ENCODE results near the gene MS4A3. TPM values are rescaled to one million over a fixed set of nuclear protein-coding genes. Genes with fewer than 3 reads are reported as not detected.
A peak's percentile ranks its signal among the peaks of the same experiment; 100 is the strongest.
"Not testable (repeated sequence)": the region's sequence is repeated elsewhere in the genome, so short reads cannot be mapped to it uniquely, and the experiment has no call there.

MS4A3 gene, protein sequence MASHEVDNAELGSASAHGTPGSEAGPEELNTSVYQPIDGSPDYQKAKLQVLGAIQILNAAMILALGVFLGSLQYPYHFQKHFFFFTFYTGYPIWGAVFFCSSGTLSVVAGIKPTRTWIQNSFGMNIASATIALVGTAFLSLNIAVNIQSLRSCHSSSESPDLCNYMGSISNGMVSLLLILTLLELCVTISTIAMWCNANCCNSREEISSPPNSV
- total RNA-seq = 16.7 TPM

DNA sequence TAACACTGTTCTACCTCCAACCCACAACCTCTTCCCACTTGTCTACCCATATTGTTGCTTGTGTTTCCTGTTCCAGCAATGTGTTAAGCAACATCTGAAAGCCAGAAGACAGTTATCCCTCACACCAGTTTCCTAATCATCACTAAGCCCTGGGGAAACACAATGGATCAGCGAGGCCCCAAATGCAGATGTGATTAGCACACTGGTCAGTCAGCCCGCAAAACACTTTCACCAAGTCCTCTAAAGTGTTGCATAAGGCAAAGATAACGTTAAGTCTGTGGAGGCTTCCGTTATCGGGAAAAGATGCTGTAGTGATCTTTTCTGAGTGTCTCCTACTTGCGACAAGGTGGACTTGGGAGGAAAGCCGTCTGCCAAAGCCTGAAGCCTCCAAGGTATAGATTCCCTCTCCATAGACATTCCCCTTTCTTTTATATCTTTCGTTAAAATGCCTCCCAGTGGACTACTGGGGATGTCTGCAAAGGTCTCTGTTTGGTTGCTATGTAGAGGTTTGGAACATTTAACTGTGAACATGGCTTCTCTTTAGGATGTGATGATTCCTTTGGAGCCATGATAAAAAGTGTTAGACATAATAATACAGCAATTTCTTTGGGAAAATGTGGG is at the start of gene MS4A3:
Gene MS4A3, plus strand, starts transcription at position 317 of the 621 bp plus-strand sequence. CDS start 4,496 bp downstream, outside the sequence.
- DNase-seq (ENCODE audit: low read depth in 2 of 3, low spot score in 2 of 3) = peak in 1 of 3 donors; percentile 15

DNA sequence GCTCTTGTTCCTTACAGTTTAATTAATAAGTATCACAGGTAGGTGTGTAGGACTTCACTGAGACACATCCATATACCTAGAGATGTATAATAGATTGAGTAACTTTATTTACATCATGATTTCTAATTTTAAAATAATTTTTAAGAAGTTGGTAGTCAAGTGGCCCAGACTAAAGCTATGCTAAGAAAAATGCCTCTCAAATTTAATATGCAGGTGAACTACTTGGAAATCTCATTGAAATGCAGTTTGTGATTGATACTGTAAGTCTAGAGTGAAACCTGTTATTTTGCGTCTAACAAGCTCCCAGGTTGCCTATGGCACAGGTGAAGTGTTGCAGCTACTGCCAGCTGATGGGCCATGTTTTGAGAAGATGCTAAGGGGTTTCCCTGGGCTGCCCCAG is 39.6 kb upstream of the MS4A3 start, which contains the start of gene OOSP4B:
Gene OOSP4B, plus strand, starts transcription at position 301 of the 400 bp plus-strand sequence.
- DNase-seq (ENCODE audit: low read depth in 2 of 3, low spot score in 2 of 3) = no peak

DNA sequence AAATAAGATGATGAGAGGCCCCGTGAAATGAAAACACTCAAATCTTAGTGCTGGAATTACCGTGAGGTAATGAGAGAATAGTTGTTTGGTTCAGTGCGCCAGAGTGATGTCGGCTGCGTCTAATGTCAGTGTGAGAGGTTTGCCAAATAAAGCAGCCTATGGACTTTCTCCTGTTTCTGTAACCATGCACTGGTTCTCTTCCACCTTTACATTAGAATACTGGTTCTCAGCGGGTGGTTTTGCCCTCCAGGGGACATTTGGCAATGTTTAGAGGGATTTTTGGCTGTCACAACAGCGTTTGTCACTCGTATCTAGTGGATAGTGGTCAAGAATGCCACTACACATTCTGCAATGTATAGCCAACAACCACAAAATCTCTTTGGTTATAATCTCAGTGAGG is 38.4 kb upstream of the MS4A3 start:
- no peak for DNase-seq (ENCODE audit: low read depth in 2 of 3, low spot score in 2 of 3)

DNA sequence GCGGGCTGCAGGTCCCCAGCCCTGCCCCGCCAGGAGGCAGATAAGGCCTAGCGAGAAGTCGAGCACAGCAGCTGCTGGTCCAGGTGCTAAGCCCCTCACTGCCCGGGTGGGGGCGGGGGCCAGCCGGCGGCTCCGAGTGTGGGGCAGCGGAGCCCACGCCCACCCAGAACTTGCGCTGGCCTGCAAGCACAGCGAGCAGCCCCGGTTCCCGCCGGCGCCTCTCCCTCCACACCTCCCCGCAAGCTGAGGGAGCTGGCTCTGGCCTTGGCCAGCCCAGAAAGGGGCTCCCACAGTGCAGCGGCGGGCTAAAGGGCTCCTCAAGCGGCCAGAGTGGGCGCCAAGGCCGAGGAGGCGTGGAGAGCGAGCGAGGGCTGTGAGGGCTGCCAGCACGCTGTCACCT is 36.1 kb upstream of the MS4A3 start:
- DNase-seq (ENCODE audit: low read depth in 2 of 3, low spot score in 2 of 3) = not testable (repeated sequence)

DNA sequence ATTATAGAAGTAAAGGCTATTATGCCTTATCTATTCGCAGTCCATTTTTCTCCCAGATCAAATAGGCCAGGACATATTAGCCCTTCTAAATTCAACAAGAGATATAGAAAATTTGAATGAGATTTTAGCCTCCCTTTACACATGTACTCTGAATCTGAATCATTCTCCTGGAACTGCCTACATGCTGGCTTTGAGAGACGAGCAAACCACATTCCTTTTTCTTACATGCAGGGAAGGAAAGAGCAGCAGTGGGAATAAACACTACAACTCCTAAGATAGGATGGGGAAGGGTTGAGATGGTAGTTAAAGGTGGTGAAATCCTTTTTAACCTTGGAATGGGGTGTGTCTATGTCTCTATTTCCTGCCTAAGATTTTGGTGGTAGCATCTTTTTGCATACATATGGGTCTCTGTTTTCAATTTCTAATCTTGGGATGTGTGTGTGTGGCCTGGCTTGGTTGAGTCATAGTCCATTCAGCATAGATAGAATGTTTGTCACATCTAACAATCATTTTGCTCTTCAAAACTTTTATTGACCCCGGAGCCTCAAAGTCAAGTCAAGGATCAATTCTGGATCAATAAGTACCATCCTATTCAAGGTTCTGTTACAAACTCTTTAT is 27.3 kb upstream of the MS4A3 start:
- DNase-seq (ENCODE audit: low read depth in 2 of 3, low spot score in 2 of 3) = no peak

DNA sequence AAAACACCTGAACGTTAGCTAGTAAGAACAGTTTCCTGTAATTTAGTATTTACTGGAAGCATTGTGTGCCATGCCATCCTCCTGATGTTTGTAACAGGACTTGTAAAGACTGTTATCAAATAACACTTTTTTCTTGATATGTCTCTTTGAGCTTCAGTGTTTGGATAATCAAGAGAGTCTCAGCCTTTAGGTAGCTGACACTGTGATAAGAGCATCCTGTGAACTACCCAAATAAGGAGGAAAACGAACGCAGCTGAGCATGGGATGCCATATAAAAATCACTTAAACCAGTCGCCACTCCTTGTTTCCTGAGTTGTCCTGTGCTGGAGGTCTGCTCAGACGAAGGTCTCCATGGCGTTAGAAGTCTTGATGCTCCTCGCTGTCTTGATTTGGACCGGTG is 16.4 kb upstream of the MS4A3 start, which contains the start of gene OOSP2:
Gene OOSP2, plus strand, starts transcription at position 301 of the 400 bp plus-strand sequence. Its CDS starts 51 bp downstream, at position 352.
- DNase-seq (ENCODE audit: low read depth in 2 of 3, low spot score in 2 of 3) = no peak

DNA sequence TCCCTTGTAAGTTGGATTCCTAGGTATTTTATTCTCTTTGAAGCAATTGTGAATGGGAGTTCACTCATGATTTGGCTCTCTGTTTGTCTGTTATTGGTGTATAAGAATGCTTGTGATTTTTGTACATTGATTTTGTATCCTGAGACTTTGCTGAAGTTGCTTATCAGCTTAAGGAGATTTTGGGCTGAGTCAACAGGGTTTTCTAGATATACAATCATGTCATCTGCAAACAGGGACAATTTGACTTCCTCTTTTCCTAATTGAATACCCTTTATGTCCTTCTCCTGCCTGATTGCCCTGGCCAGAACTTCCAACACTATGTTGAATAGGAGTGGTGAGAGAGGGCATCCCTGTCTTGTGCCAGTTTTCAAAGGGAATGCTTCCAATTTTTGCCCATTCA is 6.0 kb upstream of the MS4A3 start:
- not testable (repeated sequence) for DNase-seq (ENCODE audit: low read depth in 2 of 3, low spot score in 2 of 3)

DNA sequence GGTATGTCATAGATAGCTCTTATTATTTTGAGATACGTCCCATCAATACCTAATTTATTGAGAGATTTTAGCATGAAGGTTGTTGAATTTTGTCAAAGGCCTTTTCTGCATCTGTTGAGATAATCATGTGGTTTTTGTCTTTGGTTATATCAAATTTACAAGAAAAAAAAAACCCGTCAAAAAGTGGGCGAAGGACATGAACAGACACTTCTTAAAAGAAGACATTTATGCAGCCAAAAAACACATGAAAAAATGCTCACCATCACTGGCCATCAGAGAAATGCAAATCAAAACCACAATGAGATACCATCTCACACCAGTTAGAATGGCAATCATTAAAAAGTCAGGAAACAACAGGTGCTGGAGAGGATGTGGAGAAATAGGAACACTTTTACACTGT is 5.6 kb upstream of the MS4A3 start:
- DNase-seq (ENCODE audit: low read depth in 2 of 3, low spot score in 2 of 3) = not testable (repeated sequence)

DNA sequence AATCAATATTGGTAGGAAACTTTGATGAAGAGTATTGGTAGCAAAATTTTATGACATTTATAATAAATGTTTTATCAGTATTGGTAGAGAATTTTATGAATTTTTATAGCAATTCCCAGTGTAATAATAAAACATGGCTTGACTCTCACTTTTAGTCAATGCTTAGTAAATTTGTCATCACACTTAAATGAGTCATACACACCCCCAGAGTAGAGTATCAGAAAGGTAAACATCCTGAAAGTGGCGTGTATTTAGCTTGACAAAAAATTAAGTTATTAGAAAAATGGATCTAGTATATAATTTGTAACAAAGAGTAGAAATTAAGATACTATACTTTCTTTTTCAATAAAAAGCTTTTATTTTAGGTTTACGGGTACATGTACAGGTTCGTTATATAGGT is 2.6 kb downstream of the MS4A3 start:
- DNase-seq (ENCODE audit: low read depth in 2 of 3, low spot score in 2 of 3) = no peak

DNA sequence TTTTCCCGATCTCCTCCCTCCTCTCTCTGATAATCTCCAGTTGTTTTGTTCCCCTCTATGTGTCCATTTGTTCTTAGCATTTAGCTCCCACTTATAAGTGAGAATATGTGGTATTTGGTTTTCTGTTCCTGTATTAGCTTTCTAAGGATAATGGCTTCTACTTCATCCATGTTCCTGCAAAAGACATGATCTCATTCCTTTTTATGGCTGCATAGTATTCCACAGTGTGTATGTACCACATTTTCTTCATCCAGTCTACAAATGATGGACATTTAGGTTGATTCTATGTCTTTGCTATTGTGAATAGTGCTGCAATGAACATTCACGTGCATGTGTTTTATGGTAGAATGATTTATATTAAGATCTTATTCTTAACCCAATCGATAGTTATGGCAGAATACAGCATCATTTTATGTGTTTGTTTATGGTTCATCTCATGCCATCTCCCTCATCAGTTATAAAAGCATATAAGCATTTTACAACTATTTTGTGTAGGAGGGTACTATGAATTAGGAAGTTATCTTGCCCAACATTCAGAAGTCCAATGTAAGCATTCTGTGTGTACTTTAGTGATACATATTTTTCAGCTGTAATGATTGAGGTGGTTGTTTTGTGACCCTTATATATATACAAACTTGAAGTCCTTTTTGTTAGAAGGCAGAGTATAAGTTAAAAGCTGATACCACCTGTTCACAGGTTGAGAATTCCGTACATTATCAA is 3.2 kb downstream of the MS4A3 start:
- DNase-seq (ENCODE audit: low read depth in 2 of 3, low spot score in 2 of 3) = no peak

DNA sequence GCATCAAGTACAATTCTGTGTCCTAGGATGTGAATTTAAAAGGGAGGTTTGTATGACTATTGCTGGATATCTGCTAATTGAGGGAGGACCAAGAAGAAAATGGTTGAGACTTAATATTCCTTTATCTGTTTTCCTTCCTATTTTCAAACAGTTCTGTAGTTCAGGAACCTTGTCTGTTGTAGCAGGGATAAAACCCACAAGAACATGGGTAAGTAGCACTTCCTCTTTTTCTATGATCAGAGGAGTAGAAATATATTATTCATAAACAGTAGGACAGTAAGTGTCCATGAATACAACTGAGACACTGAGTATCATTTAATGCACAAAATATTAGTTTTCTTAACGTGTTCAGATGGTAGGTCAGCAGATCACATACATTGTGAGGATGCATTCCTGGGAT is 7.6 kb downstream of the MS4A3 start:
- DNase-seq (ENCODE audit: low read depth in 2 of 3, low spot score in 2 of 3) = peak in 2 of 3 donors; percentile 40 to 68

DNA sequence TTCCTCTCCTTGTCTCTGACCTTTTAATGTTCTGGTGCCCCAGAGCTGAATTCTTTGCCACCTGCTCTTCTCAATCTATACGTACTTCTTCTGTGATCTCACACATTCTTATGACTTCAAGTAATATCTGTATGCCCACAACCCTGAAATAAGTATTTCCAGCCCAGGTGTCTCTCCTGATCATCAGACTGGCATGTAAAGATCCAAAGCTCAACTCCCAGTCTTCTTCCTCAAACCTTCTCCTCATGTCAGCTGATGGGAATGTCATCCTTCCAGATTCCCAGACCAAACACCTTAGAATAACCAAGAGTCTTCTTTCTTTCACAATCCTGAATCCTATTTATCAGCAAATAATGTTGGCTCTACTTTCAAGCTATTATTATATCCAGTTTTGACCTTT is 9.3 kb downstream of the MS4A3 start:
- DNase-seq (ENCODE audit: low read depth in 2 of 3, low spot score in 2 of 3) = no peak

DNA sequence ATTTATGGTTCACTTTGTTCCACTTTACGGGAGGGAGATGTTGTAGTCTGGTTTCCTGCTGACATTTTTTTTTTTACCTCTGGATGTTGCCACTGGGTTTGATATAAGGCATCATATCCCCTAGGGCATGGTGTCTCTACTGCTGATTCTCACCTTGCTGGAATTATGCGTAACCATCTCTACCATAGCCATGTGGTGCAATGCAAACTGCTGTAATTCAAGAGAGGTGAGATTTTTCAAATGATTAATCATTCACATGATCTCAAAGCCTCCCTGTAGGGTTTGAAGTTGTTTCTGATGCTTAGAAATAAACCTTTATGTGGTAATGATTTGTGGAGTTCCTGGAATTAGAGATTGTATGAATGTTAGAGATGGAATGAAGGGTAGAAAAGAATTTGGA is 13.0 kb downstream of the MS4A3 start:
- no peak for DNase-seq (ENCODE audit: low read depth in 2 of 3, low spot score in 2 of 3)

DNA sequence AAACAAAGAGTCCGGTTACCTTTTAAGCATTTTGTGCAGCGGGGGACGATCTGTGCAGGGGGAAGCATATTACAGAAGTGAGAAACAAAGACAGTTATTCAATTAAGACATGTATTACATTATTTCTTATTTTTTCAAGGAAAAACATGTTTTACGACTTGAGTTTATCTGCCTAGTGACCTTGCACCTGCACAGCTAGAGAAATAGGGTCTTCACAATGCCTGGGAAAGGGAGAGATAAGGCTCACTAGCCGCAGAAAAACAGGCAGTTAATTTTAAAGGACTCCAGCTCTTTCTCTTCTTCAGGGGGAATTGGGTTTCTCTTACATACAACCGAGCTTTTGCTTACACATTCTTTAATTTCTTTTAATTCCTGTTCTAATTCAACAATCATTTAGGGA is 15.2 kb downstream of the MS4A3 start:
- not testable (repeated sequence) for DNase-seq (ENCODE audit: low read depth in 2 of 3, low spot score in 2 of 3)

DNA sequence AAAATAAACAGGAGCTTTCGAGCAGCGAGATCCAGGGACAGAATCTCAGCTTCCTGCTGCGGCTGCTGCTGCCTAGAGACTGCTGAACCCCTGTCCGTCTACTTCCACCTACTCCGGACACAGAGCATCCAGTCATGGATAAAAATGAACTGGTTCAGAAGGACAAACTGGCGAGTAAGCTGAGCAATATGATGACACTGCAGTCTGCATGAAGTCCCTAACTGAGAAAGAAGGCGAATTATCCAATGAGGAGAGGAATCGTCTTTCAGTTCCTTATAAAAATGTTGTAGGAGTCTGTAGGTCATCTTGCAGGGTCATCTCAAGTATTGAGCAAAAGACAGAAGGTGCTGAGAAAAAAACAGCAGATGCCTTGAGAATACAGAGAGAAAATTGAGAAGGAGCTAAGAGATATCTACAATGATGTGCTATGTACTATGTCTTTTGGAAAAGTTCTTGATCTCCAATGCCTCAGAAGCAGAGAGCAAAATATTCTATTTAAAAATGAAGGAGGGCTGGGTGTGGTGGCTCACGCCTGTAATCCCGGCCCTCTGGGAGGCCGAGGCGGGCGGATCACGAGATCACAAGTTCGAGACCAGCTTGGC is 20.9 kb downstream of the MS4A3 start:
- no peak for DNase-seq (ENCODE audit: low read depth in 2 of 3, low spot score in 2 of 3)

DNA sequence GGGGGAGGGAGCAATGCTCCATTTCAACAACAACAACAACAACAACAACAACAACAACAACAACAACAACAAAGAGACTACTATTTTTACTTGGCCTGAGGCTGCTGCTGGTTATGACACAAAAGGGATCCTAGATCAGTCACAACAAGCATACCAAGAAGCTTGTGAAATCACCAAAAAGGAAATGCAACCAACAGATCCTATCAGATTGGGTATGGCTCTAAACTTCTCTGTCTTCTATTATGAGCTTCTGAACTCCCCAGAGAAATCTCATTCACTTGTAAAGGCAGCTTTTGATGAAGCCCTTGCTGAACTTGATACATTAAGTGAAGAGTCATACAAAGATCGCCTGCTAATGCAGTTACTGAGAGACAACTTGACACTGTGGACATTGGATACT is 21.5 kb downstream of the MS4A3 start:
- DNase-seq (ENCODE audit: low read depth in 2 of 3, low spot score in 2 of 3) = no peak

DNA sequence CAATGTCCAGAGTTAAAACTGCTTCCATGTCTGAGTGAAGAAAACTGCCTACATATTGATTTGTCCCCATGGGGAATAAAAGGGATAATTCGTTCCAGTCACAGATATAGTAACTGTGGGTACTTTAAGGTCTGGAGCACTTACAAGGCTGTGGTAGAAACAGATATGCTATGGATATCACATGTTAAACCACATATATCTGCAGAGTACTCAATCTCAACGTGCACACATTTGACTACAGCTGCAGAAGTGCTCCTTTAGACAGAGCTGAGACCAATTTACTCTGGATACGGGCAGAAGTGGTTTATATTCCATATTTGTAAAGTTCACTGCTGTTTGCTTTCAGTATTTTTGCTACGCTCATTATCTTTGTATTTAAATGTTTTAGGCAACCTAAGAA is 22.3 kb downstream of the MS4A3 start:
- DNase-seq (ENCODE audit: low read depth in 2 of 3, low spot score in 2 of 3) = no peak

DNA sequence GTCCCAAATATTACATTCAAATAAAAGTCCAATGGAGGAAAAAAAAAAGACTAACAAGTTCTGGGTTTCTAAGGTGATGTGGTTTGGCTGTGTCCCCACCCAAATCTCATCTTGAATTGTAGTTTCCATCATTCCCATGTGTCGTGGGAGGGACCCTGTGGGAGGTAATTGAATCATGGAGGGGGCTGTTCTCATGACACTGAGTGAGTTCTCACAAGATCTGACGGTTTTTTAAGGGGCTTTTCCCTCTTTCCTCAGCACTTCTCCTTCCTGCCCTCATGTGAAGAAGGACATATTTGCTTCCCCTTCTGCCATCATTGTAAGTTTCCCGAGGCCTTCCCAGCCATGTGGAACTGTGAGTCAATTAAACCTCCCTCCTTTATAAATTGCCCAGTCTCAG is 24.1 kb downstream of the MS4A3 start:
- DNase-seq (ENCODE audit: low read depth in 2 of 3, low spot score in 2 of 3) = no peak

DNA sequence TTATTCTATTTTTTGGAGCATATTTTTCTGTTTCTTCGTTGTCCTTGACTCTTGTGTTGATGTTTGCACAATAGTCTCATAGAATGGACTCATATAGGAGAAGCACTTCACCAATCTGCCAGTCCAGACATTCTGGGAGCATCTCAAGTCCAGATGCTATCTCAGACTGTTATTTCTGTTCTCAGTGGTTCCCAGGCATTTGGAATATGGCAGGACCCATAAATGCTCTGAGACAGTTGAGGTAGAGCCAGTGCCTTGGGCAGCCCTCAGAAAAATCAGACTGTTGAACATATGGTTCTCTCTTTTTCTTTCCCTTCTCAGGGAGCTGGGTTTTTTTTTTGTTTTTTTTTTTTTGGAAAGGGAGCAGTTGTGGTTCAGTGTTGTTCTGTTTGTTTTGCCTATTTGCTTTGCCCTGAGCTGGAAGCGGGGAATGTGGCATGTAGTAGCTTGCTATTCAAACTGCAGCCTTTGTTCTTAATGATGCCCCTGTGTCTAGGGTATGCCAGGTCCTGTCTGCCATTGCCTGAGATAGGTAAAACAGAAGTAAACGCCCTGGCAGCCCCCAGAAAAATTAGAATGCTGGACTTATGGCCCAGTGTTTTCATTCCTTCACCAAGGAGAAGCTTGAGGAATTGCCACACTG is 28.3 kb downstream of the MS4A3 start:
- no peak for DNase-seq (ENCODE audit: low read depth in 2 of 3, low spot score in 2 of 3)

DNA sequence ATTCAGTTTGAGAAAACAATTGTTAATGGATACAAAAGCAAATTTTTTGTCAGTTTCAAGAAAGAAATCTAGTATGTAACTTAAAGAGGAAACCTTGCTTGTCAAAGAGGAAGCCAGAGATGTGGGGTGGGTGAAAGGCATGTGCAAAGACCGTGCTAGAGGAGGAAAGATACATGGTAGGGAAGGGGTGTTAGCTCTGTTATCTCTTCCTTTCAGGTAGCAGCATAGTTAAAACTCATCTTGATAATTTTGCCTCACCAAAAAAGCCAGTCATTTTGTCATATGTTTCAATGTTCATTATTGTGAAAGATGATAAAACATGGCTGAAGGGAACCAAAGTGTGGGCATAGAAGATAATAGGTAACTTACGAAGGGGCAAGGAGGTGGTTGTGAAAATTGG is 29.4 kb downstream of the MS4A3 start:
- peak in 1 of 3 donors; percentile 21 for DNase-seq (ENCODE audit: low read depth in 2 of 3, low spot score in 2 of 3)

Measured in hematopoietic multipotent progenitor cell (in vitro differentiated cells).